HFFc6 (cell line): ENCODE data around the gene FTCD. TPM values are rescaled to one million over a fixed set of nuclear protein-coding genes. Genes with fewer than 3 reads are reported as not detected.

Experiments used
- DNase-seq: peaks from one replicate; pipeline ENCODE4 v3.0.0-alpha.2; 2018
- H3K27ac Mint-ChIP-seq: 2 replicates; pipeline ENCODE4 v1.8.0; 2020; ENCODE audit warnings: mild to moderate bottlenecking, mixed read lengths
- H3K27me3 Mint-ChIP-seq: 2 replicates; pipeline ENCODE4 v1.8.0; 2021; ENCODE audit warnings: mild to moderate bottlenecking, moderate library complexity, mixed read lengths; ENCODE audit not compliant: insufficient read depth
- H3K36me3 Mint-ChIP-seq: 2 replicates; pipeline ENCODE4 v1.8.0; 2021; ENCODE audit warnings: low read depth, mixed read lengths
- H3K4me1 Mint-ChIP-seq: 2 replicates; pipeline ENCODE4 v1.8.0; 2020; ENCODE audit warnings: low read depth, mixed read lengths
- H3K4me3 Mint-ChIP-seq: 2 replicates; pipeline ENCODE4 v1.8.0; 2020; ENCODE audit warnings: mild to moderate bottlenecking, moderate library complexity, mixed read lengths
- H3K9me3 Mint-ChIP-seq: 2 replicates; pipeline ENCODE4 v1.8.0; 2020; ENCODE audit warnings: mild to moderate bottlenecking, mixed read lengths
- total RNA-seq, 6 experiments: library from RNA; stranded (reverse); fragmentation: NEBNext Ultra II Directional; extraction: Animal tissue kit (Norgen Biotek cat#: 25700); gene quantifications; 2 replicates in 1 of 6; 3 replicates in 5 of 6; pipeline ENCODE4 v1.2.3, GENCODE V29; 2021
- TF ChIP-seq, protein P1 (sequence below): fragments of 200-600 bp; sonication (generic); IDR thresholded peaks from 2 replicates; pipeline ENCODE4 v1.5.0; 2021; ENCODE audit warnings: antibody characterized with exemption, mild to moderate bottlenecking

Gene FTCD
- total RNA-seq, 6 experiments from 2014 or later, result 0.12 to 1.2 (median 0.17) TPM; not detected in 1

DNA sequence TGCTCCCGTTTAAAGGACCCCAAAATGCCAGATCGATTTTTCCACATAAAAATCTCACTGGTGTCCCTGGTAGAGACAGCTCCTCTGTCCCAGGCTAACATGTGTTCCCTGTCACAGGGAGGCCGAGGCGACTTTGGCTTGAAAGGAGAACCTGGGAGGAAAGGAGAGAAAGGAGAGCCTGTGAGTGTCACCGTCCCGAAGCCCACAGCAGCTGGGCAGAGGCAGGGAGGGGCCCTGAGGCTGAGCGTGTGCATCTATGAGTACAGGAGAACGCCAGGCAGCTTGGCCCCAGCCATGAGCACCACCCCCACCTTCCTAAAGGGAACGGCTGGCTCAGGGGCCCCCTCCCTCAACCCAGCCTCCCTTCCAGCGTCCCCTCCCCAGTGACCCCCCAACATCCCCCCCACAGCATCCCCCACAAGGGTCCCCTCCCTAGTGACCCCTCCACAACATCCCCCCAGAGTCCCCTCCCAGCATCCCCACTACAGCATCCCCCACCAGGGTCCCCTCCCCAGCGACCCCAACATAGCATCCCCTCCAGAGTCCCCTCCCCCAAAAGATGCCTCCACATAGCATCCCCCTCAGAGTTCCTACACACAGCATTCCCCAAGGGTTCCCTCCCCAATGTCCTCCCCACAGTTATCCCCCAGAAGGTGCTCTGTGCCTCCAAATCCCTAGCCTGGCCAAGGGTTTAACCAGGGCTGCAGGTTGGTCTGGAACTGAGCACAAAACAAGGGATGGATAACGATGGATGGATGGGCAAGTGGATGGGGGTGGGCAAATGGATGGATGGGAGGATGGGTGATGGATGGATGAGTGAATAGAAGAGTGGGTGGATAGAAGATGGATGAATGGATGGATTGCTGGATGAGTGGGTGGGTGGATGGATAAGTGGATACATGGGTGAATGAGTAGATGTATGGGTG lies 32.4 kb downstream of the FTCD start:
- no peaks in the 10 kb centered on the region; the same call in 1 of the 2 replicates for H3K27me3 Mint-ChIP-seq

DNA sequence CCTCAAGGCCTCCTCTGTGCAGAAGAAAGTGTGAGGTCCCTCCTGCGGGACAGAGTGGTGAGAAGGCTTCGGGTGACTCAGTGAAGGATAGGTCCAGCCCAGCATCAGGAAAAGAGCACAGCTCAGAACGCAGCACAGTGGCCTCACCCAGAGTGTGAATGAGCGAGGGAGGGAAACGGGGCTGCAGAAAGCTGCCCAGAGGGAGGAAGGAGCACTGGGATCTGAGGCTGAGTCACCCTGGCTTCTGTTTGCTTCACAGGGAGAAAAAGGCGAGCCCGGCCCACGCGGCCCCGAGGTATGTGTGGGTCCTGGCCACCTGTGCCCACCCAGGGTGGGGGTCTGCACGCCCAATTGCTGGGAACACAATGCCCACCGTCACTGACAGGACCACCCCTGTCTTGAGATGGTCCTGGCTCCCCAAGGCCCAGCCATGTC lies 33.1 kb downstream of the FTCD start:
- peaks cover 14% of the 10 kb centered on the region for H3K36me3 Mint-ChIP-seq
- peaks cover 13% of the 10 kb centered on the region for H3K4me1 Mint-ChIP-seq
- peak overlapping the region; percentile 22; the same call in 1 of the 2 replicates for H3K4me3 Mint-ChIP-seq
- no peaks in the 10 kb centered on the region; the same call in 1 of the 2 replicates for H3K27me3 Mint-ChIP-seq
- H3K9me3 Mint-ChIP-seq, result no peaks in the 10 kb centered on the region
- peak; percentile 93 for DNase-seq
- peak overlapping the region; percentile 86 for H3K27ac Mint-ChIP-seq
- TF ChIP-seq, protein P1, sequence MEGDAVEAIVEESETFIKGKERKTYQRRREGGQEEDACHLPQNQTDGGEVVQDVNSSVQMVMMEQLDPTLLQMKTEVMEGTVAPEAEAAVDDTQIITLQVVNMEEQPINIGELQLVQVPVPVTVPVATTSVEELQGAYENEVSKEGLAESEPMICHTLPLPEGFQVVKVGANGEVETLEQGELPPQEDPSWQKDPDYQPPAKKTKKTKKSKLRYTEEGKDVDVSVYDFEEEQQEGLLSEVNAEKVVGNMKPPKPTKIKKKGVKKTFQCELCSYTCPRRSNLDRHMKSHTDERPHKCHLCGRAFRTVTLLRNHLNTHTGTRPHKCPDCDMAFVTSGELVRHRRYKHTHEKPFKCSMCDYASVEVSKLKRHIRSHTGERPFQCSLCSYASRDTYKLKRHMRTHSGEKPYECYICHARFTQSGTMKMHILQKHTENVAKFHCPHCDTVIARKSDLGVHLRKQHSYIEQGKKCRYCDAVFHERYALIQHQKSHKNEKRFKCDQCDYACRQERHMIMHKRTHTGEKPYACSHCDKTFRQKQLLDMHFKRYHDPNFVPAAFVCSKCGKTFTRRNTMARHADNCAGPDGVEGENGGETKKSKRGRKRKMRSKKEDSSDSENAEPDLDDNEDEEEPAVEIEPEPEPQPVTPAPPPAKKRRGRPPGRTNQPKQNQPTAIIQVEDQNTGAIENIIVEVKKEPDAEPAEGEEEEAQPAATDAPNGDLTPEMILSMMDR, result no peak

More for the DNA sequence above, 32.4 kb downstream of the FTCD start:
- TF ChIP-seq, protein P1, result no peak
- Mint-ChIP-seq H3K4me1 (peaks cover 13% of the 10 kb centered on the region), H3K27ac (peak overlapping the region; percentile 86), H3K9me3 (no peaks in the 10 kb centered on the region), H3K4me3 (0 out of 2 replicates have a peak overlapping the region, but pooled peaks have one; percentile 22), H3K36me3 (peaks cover 21% of the 10 kb centered on the region)
- DNase-seq, result no peak

DNA sequence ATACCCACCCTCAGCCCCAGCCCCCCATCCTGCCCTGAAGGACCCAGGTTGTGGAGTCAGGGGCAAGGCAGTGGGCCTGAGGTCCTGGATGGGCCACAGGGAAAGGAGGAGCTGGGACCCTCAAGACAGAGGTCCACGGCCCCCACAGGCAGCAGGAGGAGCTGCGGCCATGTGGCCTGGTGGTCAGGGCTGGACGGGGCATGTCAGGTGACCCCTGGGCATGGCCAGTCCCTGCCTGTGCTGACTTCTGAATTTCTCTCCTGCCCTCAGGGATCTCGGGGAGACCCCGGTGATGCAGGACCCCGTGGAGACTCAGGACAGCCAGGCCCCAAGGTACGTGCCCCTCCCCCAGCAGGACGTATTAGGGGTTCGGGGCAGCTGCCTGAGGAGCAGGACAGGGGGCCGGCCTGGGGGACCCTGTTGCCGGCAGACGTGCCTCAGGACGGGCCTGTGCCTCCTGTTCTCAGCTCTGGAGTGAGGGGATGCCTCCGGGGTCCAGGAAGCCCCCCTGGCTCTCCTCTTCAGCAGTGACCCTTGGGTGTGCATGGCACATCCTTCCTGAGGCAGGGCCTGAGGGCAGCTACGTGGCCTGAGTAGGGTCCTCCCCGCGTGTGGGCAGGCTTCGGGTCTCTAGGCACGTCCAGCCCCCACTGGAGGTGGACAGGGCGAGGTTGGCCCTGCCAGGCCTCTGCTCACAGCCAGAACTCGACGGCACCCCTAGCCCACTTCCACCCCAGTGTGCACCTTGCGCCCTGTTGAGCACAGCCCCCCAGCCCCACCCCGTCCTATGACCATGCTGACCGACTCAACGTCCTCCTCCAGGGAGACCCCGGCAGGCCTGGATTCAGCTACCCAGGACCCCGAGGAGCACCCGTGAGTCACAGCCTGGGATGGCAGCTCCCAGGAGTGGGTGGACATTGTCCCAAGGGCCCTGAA lies 33.8 kb downstream of the FTCD start:
- TF ChIP-seq, protein P1, result peak; percentile 32; the same call in 1 of the 2 replicates
- H3K36me3 Mint-ChIP-seq, result peaks cover 19% of the 10 kb centered on the region
- DNase-seq, result no peak
- peaks cover 19% of the 10 kb centered on the region for H3K4me1 Mint-ChIP-seq
- H3K9me3 Mint-ChIP-seq, result no peaks in the 10 kb centered on the region
- peak overlapping the region; percentile 86 for H3K27ac Mint-ChIP-seq
- peak overlapping the region; percentile 22; the same call in 1 of the 2 replicates for H3K4me3 Mint-ChIP-seq
- H3K27me3 Mint-ChIP-seq, result no peaks in the 10 kb centered on the region; the same call in 1 of the 2 replicates

DNA sequence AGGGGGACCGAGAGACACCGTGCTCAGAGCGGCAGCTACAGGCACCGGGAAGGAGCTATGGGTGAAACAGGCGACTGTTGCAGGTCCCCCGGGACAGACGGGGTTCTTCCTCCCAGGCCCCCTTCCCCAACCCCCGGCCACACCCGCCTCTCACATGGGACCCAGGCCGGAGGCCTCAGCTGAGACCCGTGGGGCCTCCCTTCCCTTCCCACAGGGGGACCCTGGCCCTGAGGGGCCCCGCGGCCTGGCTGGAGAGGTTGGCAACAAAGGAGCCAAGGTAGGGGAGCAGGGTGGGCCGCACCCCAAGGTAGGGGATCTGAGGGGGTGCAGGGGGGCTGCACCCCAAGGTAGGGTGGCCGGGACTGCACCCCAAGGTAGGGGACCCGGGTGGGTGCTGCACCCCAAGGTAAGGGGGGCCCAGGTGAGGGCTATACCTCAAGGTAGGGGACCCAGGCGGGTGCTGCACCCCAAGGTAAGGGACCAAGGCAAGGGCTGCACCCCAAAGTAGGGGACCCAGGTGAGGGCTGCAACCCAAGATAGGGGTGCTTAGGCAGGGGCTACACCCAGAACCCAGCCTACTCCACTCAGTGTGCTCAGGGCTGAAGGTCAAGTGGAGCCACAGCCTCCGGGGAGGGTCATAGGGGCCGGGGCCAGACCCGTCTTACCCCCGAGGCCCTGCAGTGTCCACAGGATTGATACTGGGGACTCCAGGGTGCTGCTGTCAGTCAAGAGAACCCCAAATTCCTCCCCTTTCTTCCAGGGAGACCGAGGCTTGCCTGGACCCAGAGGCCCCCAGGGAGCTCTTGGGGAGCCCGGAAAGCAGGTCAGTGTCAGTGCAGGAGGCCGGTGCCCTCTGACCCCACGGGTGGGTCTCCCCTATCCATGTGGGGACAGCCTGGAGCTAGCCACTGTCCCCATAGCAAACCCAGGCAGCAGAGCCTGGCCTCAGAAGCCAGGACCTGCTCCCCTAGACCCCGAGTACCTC lies 34.8 kb downstream of the FTCD start:
- DNase-seq, result no peak
- H3K27me3 Mint-ChIP-seq, result peaks cover 2% of the 10 kb centered on the region; the same call in 1 of the 2 replicates
- H3K4me3 Mint-ChIP-seq, result no peak overlapping the region
- TF ChIP-seq, protein P1, result no peak
- peak overlapping the region; percentile 46; the same call in 1 of the 2 replicates for H3K27ac Mint-ChIP-seq
- no peaks in the 10 kb centered on the region for H3K9me3 Mint-ChIP-seq
- H3K36me3 Mint-ChIP-seq, result peaks cover 19% of the 10 kb centered on the region
- peaks cover 19% of the 10 kb centered on the region for H3K4me1 Mint-ChIP-seq
